ENCODE results near the gene FEN1.

The FEN1 gene

GRCh38 chr11:61779666-61780525 lies 12.8 kb upstream of the FEN1 start:
- no peak for TF ChIP-seq CTCF (conservative IDR thresholded peaks at IDR 0.05; ENCODE audit: low read depth, low read length)
- no peak overlapping the region for H3K4me3 ChIP-seq (ENCODE audit: low read length)
- no peak for DNase-seq (ENCODE audit: low read depth)

GRCh38 chr11:61780581-61781162 lies 12.0 kb upstream of the FEN1 start:
- DNase-seq (ENCODE audit: low read depth): no peak
- TF ChIP-seq CTCF (conservative IDR thresholded peaks at IDR 0.05; ENCODE audit: low read depth, low read length): no peak
- no peak overlapping the region for H3K4me3 ChIP-seq (ENCODE audit: low read length)

- no peak overlapping the region for H3K4me3 ChIP-seq (ENCODE audit: low read length)
- TF ChIP-seq CTCF (conservative IDR thresholded peaks at IDR 0.05; ENCODE audit: low read depth, low read length): no peak
- DNase-seq (ENCODE audit: low read depth): no peak
These were observed 11.1 kb upstream of the FEN1 start for GRCh38 chr11:61781585-61781984.

- TF ChIP-seq CTCF (conservative IDR thresholded peaks at IDR 0.05; ENCODE audit: low read depth, low read length): no peak
- no peak for DNase-seq (ENCODE audit: low read depth)
- no peak overlapping the region for H3K4me3 ChIP-seq (ENCODE audit: low read length)
These were observed 10.4 kb upstream of the FEN1 start for GRCh38 chr11:61782299-61782698.

GRCh38 chr11:61782841-61783240 lies 9.9 kb upstream of the FEN1 start:
- H3K4me3 ChIP-seq (ENCODE audit: low read length): no peak overlapping the region
- DNase-seq (ENCODE audit: low read depth): no peak
- TF ChIP-seq CTCF (conservative IDR thresholded peaks at IDR 0.05; ENCODE audit: low read depth, low read length): no peak

- no peak overlapping the region for H3K4me3 ChIP-seq (ENCODE audit: low read length)
- no peak for TF ChIP-seq CTCF (conservative IDR thresholded peaks at IDR 0.05; ENCODE audit: low read depth, low read length)
- DNase-seq (ENCODE audit: low read depth): no peak
These were observed 8.8 kb upstream of the FEN1 start for GRCh38 chr11:61783717-61784505.
